Brain pericyte (primary cell): ENCODE data around the gene POMGNT1.
"Not testable (repeated sequence)": the region's sequence is repeated elsewhere in the genome, so short reads cannot be mapped to it uniquely, and the experiment has no call there.

Experiments
- DNase-seq: peaks from one replicate; pipeline ENCODE4 v3.0.0-alpha.2; 2012; ENCODE audit warnings: low read depth, low spot score

Gene POMGNT1

GRCh38 chr1:46197964-46198811 lies at the start of gene POMGNT1:
Gene POMGNT1 (minus strand): TSS chr1:46198434. CDS start chr1:46197821, 613 bp downstream.
- no peak for DNase-seq

DNA sequence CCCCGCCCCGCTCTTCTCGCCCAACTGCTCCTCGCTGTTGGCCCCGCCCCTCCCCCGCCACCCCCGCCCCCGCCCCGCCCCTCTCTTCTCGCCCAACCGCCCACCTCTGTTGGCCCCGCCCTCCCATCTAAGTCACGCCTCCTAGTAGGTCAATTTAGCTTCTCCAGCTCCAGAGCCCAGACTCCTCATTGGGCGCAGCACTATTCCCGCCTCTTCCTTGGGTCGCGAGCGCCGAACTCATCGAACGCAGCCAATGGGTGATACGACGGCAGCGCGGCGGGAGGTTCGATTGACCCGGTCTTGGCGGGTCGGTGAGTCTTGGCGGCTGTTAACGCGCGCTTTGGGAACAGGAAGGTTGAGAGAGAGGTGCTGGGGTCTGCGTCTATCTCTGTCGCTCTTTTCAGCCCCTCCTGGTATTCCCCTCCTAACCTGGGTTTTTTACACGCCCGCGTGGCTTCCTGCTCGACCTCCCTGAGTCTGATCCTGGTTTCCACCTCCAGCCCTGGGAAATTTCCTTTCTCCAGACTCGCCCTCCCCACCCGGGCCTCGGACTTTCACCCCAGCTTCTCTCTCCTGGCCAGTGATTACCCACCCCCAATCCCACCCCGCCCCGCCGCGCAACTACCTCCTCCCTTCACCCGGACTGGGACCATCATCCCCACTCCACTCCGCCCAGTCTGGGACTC lies 49.3 kb upstream of the POMGNT1 start, which contains the start of gene RAD54L:
Gene RAD54L, plus strand, starts transcription at position 328 of the 686 bp plus-strand sequence. CDS start 643 bp downstream, outside the sequence.
- DNase-seq: peak; percentile 91

GRCh38 chr1:46246548-46247435 lies 48.6 kb upstream of the POMGNT1 start:
- DNase-seq: peak; percentile 31

DNA sequence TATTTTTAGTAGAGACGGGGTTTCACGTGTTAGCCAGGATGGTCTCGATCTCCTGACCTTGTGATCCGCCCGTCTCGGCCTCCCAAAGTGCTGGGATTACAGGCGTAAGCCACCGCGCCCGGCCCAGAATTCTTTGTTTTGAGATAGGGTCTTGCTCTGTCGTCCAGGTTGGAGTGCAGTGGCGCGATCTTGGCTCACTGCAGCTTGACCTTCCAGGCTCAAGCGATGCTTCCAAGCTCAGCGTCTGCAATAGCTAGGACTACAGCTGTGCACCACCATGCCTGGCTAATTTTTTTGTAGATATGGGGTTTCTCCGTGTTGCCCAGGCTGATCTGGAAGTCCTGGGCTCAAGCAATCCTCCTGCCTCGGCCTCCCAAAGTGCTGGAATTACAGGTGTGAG lies 47.9 kb upstream of the POMGNT1 start:
- DNase-seq: not testable (repeated sequence)

DNA sequence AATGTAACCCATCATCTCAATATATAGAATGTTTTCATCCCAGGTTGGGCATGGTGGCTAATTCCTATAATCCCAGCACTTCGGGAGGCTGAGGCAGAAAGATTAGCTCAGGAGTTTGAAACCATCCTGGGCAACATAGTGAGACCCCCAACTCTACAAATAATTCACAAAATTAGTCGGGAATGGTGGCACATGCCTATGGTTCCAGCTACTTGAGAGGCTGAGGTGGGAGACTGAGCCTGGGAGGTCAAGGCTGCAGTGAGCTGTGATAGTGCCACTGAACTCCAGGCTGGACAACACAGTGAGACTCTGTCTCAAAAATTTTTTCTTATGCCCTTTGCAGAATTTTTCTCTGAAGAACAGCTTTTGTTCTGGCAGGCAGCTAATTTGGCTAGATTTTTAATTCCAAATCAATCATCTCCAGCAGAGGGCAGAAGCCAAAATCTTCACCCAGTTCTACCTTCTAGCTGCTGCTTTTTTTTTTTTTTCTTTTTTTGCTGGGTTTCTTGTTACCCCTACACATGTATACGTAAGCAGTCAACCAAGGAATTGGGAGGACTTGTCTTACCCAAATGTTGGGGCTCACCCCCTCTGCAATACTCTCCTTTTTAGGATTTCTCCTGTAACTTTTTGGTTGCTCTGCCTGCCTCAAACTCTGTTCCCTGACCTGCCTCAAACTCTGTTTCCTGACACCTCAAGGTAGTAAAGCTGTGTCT lies 46.6 kb upstream of the POMGNT1 start:
- DNase-seq: no peak

DNA sequence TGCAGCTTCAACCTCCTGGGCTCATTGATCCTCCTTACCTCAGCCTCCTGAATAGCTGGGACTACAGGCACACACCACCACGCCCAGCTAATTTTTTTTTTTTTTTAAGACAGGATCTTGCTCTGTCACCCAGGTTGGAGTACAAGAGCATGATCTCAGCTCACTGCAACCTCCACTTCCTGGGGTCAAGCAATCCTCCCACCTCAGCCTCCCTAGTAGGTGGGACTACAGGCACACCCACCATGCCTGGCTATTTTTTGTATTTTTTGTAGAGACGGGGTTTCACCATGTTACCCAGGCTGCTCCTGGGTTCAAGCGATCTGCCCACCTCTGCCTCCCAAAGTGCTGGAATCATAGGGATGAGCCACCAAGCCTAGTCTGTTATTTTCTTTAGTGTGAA lies 45.6 kb upstream of the POMGNT1 start:
- not testable (repeated sequence) for DNase-seq

GRCh38 chr1:46242918-46243317 lies 44.7 kb upstream of the POMGNT1 start:
- DNase-seq: no peak

- not testable (repeated sequence) for DNase-seq
Observed at GRCh38 chr1:46241733-46242132, 43.5 kb upstream of the POMGNT1 start.

GRCh38 chr1:46238865-46239264 lies 40.6 kb upstream of the POMGNT1 start:
- not testable (repeated sequence) for DNase-seq

- DNase-seq: no peak
Observed at GRCh38 chr1:46236882-46237281, 38.6 kb upstream of the POMGNT1 start.

DNA sequence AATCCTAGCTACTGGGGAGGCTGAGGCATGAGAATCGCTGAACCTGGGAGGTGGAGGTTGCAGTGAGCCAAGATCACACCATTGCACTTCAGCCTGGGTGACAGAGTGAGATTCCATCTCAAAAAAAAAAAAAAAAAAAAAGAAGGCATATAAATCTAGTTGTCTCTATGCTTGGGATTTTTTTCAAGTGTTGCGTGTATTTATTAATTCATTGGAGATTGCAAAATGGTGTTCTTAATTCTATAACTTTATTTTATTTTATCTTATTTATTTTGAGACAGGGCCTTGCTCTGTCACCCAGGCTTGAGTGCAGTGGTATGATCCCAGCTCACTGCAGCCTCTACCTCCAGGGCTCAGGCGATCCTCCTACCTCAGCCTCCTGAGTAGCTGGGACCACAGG lies 33.0 kb upstream of the POMGNT1 start:
- DNase-seq: not testable (repeated sequence)

DNA sequence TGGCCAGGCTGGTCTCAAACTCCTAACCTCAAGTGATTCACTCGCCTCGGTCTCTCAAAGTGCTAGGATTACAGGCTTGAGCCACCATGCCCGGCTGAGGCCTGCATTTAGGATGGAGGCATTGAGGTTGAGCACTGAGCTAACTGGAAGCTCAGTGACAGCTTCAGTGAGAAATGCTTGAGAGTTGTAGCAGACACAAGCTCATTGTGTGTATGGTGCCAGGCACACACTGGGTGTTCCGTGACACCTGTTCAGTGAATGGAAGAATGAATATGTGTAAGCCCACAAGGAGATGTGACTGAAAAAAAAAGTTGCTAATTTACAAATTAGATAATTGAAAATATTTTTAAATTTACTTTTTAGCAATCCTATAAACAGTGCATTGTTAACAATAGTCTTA lies 26.7 kb upstream of the POMGNT1 start:
- no peak for DNase-seq

DNA sequence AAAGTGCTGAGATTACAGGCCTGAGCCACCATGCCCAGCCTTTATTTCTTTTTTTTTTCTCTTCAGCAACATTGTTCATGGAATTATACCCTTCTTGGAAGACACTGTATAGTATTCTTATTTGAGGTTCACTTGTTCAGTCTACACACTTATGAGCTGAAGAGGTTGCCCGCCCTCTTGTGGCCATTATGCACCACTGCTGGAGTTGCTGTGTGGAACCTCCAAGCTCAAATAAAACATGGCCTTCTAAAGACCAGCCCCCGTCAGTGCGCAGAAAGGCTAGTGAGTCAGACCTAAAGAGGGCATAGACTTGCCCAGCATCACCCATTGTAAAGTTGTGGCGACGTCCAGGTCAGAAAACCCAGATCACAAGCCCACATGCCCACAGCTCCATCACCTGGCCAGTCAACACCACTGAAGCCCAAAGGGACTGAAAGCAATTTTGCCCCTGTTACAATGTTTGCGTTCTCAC lies 25.3 kb upstream of the POMGNT1 start:
- DNase-seq: peak; percentile 53

- DNase-seq: not testable (repeated sequence)
Observed at GRCh38 chr1:46223055-46223454, 24.8 kb upstream of the POMGNT1 start.

GRCh38 chr1:46221749-46222148 lies 23.5 kb upstream of the POMGNT1 start:
- DNase-seq: no peak

GRCh38 chr1:46220808-46221207 lies 22.6 kb upstream of the POMGNT1 start:
- DNase-seq: no peak

GRCh38 chr1:46219551-46220520 lies 21.6 kb upstream of the POMGNT1 start:
- DNase-seq: no peak

DNA sequence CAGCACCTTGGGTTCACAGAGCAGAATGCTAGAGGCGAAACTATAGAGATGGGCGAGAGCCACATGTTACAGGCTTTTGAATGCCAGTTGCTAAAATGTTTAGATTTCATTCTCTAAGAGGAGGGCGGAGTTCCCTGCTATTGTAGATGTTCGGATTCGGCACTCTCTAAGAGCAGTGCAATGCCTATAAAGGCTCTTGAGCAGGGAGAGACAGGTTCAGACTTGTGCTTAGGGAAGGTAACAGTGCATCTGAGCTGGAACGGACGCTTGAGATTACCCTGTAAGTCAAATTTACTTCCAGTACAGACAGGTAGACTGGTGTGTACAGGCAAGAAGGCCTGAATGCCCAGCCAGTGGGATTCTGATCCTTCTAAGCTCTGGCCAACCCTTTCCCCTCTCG lies 20.2 kb upstream of the POMGNT1 start:
- DNase-seq: no peak

GRCh38 chr1:46215504-46215903 lies 17.3 kb upstream of the POMGNT1 start:
- no peak for DNase-seq

DNA sequence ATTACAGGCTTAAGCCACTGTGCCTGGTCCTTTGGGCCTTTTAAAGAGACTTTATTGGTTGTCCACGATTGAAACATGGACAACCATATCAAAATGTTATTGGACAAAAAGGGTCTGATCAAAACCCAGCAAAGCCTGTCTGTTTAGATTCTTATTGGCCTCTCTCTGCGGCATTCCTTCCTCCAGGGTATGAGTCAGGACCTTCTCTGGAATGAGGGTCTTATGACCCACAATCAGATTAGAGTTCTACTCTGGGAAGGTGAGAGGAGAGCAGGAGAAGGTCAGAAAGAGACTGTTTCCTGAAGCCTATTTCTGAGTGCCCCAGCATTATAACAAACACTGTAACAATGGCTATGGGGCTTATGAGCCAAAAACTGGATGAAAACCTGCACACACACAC lies 12.8 kb upstream of the POMGNT1 start:
- DNase-seq: no peak
